Motor neuron (in vitro differentiated cells): ENCODE results near the gene SLC38A1. TPM values are rescaled to one million over a fixed set of nuclear protein-coding genes. Genes with fewer than 3 reads are reported as not detected.

Experiments used
- ATAC-seq, 8 experiments: fragments of 200-7000 bp; cut with Tn5 transposase; replicated peaks in 6 of 8; 2 replicates each; pipeline ENCODE4 v1.8.0; 2021; ENCODE audit warnings: mild to moderate bottlenecking in 8 of 8, moderate library complexity in 8 of 8
- H3K27ac ChIP-seq, 2 donors: fragments of 250-450 bp; sonication (Bioruptor Pico); 2 replicates each; pipeline ENCODE4 v1.9.0; 2021; ENCODE audit warnings: antibody characterized with exemption in 2 of 2, mild to moderate bottlenecking in 2 of 2, moderate library complexity in 1 of 2
- H3K4me1 ChIP-seq, 2 donors: fragments of 250-450 bp; sonication (Bioruptor Pico); replicated peaks in 1 of 2; 2 replicates each; pipeline ENCODE4 v1.6.1; 2021; ENCODE audit warnings: antibody characterized with exemption in 2 of 2, mild to moderate bottlenecking in 2 of 2, moderate library complexity in 1 of 2
- H3K4me3 ChIP-seq, 5 donors: fragments of 250-450 bp; sonication (Bioruptor Pico); 2 replicates each; pipeline ENCODE4 v1.9.0; 2021; ENCODE audit warnings: antibody characterized with exemption in 5 of 5, mild to moderate bottlenecking in 5 of 5, moderate library complexity in 4 of 5
- WGBS, 10 experiments: fragments of 450-650 bp; shearing (Covaris generic); methylation state at CpG; one replicate each; pipeline ENCODE4 v1.0.0; 2022; 5-methylcytosine and 5-hydroxymethylcytosine counted together
- in situ Hi-C, 9 experiments: fragments of 400-800 bp; cut with MboI; loops; one replicate each; pipeline ENCODE4 v1.15.0; 2021; ENCODE audit warnings: low sequenced_read_pairs in 9 of 9, low pct_unique_long_range_greater_than_20kb in 2 of 9; ENCODE audit not compliant: unreplicated experiment in 9 of 9
- total RNA-seq, 8 experiments: library from RNA; unstranded; fragments of 300-600 nt; gene quantifications; 2 replicates each; pipeline versions ENCODE4 v1.2.3 to v1.2.4, GENCODE V29; 2022

The SLC38A1 gene
- total RNA-seq, 8 experiments from 2014 or later = 49.9 to 126 (median 83.0) TPM

DNA sequence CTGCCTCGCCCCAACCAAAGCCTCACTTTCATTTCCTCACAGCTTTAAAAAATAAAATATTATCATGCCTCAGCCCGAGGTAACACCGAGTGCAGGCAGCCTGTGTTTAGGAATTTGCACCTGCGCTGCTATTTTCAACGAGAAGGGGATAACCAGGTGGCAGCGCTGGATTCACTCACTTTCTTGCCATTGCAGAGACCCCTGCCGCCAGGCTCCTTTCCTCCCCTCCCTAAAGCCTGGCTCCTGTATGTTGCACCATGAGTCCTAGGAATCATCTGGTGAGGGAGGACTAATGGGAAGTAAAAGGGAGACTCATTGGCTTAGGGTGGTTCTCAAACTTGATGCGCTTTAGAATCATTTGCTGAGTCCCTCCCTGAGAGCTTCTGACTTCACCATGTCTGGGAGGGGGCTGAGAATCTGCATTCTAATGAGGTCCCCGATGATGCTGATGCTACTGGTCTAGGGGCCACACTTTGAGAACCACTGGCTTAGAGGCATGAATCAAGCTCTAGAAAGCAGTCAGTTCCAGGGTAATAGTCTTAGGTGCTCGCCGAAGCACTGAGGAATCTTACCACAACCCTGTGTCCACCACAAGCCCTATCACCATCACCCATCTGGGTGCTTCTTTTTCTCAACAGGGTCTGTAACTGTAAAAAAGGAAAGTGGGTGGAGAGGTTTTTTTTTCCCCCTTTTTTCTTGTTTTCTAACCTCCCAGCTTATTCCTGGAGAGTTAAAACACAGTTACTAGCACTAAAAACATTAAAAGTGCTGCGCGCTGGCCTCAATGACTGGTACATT lies 83.8 kb downstream of the SLC38A1 start:
- H3K4me1 ChIP-seq = no peaks in the 10 kb centered on the region
- 80 to 100% (median 94%) methylated on average over 2 to 12 of the region's 13 CpGs; no CpG with 5 or more reads in 2 of the 10 experiments for WGBS, 10 experiments
- H3K27ac ChIP-seq = no peak overlapping the region
- in situ Hi-C loops = no loop called here
- no peak overlapping the region for H3K4me3 ChIP-seq
- ATAC-seq = peak in 2 of 8 experiments; percentile 9 to 10

- no peak overlapping the region for H3K4me3 ChIP-seq
- ATAC-seq = peak in 1 of 8 experiments; percentile 37
- 13 to 95% (median 84%) methylated on average over 1 to 2 of the region's 2 CpGs; no CpG with 5 or more reads in 2 of the 10 experiments for WGBS, 10 experiments
- in situ Hi-C loops = no loop called here
- no peak overlapping the region for H3K27ac ChIP-seq
- no peaks in the 10 kb centered on the region for H3K4me1 ChIP-seq
Observed at GRCh38 chr12:46183112-46183511, 85.7 kb downstream of the SLC38A1 start.

GRCh38 chr12:46181465-46181864 lies 87.4 kb downstream of the SLC38A1 start:
- Histone ChIP-seq H3K27ac (no peak overlapping the region), H3K4me3 (no peak overlapping the region), H3K4me1 (no peaks in the 10 kb centered on the region)
- in situ Hi-C loops = no loop called here
- ATAC-seq = no peak
- WGBS, 10 experiments = 83 to 100% (median 100%) methylated on average over 1 of the region's 1 CpG; no CpG with 5 or more reads in 7 of the 10 experiments

DNA sequence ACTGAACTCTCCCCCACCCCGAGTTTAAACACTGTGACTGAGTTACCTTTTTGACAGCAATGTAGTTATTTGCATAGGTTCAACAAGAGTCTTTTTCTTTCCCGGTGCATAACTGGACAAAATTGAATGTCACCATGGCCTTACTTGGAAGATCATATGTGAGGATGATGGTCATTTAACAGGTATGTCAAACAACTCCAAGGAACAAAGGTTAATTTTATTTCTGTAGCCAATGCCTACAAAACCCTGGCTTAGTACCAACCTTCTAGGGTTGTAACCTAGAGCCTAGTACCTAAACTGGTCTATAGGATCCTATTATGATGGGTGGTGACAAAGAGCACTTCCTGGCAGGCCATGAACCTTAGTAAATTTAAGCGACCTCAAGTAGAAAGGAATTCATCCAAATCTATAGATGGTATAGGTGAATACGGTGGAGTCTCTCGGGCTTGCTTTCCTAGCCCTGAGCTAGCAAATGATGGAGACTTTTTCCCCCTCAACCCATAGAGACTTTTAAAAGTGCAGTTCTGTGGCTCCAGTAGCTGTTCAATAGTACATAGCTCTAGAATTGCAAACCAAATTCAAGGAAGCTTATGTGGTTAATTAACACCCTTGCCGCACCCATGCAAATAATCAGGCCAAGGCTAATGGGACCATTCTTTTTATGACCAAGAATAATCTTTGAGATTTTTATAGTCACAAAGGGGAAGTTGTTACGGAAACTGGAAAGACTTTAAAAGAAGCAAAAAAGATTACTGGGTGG lies 89.0 kb downstream of the SLC38A1 start:
- peak in 3 of 8 experiments; percentile 59 to 75 (median 64) for ATAC-seq
- in situ Hi-C loops = no loop called here
- H3K4me1 ChIP-seq = no peaks in the 10 kb centered on the region
- H3K4me3 ChIP-seq = no peak overlapping the region
- 0 to 95% (median 88%) methylated on average over 1 to 7 of the region's 7 CpGs for WGBS, 10 experiments
- no peak overlapping the region for H3K27ac ChIP-seq

- ATAC-seq = no peak
- in situ Hi-C loops = no loop called here
- Histone ChIP-seq H3K4me3 (no peak overlapping the region), H3K27ac (no peak overlapping the region), H3K4me1 (no peaks in the 10 kb centered on the region)
- WGBS, 10 experiments = 20 to 86% (median 80%) methylated on average over 1 to 3 of the region's 5 CpGs
Observed at GRCh38 chr12:46177837-46178608, 90.8 kb downstream of the SLC38A1 start.

DNA sequence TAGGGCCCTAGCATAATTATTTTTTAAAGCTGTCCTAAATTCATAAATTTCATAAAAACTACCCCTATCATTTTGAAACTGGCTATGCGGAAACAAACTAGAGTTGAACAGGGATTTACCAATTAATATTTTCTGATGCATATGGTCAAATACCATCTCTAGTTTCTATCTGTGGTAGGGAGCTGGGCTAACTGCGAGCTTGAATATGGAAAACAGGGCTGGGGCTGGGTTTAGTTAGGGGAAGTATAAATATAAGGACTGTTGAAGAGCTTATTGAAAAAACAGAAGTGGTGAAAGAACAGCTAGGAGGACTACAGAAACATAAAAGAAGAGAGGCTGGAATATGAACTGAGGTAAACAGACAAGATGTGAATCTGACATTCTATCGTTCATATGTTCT lies 91.8 kb downstream of the SLC38A1 start:
- in situ Hi-C loops = no loop called here
- no peaks in the 10 kb centered on the region for H3K4me1 ChIP-seq

GRCh38 chr12:46174919-46175318 lies 93.9 kb downstream of the SLC38A1 start:
- no peak overlapping the region for H3K27ac ChIP-seq
- in situ Hi-C loops = loop anchor here in 2 of 9 experiments (25.0 kb wide), 1 partner anchor 487 kb away; no protein-coding TSS in a partner anchor
- no peak overlapping the region for H3K4me3 ChIP-seq
- 67 to 92% (median 81%) methylated on average over 1 to 7 of the region's 8 CpGs for WGBS, 10 experiments
- no peaks in the 10 kb centered on the region for H3K4me1 ChIP-seq
- ATAC-seq = no peak

More for the DNA sequence above, 91.8 kb downstream of the SLC38A1 start:
- peak in 3 of 8 experiments; percentile 18 to 77 (median 72) for ATAC-seq
- 33 to 100% (median 71%) methylated on average over 2 to 3 of the region's 3 CpGs; no CpG with 5 or more reads in 1 of the 10 experiments for WGBS, 10 experiments
- no peak overlapping the region for H3K4me3 ChIP-seq
- no peak overlapping the region for H3K27ac ChIP-seq

- no peaks in the 10 kb centered on the region for H3K4me1 ChIP-seq
- ATAC-seq = no peak
- in situ Hi-C loops = loop anchor here in 2 of 9 experiments (25.0 kb wide), 1 partner anchor 488 kb away; no protein-coding TSS in a partner anchor
- 58 to 100% (median 75%) methylated on average over 1 to 10 of the region's 12 CpGs for WGBS, 10 experiments
- no peak overlapping the region for H3K27ac ChIP-seq
- no peak overlapping the region for H3K4me3 ChIP-seq
Observed at GRCh38 chr12:46174061-46174662, 94.7 kb downstream of the SLC38A1 start.

GRCh38 chr12:46168426-46168825 lies 100.4 kb downstream of the SLC38A1 start:
- Histone ChIP-seq H3K4me3 (no peak overlapping the region), H3K4me1 (no peaks in the 10 kb centered on the region), H3K27ac (no peak overlapping the region)
- in situ Hi-C loops = loop anchor here in 2 of 9 experiments (25.0 kb wide), 1 partner anchor 494 kb away; no protein-coding TSS in a partner anchor
- no peak for ATAC-seq

DNA sequence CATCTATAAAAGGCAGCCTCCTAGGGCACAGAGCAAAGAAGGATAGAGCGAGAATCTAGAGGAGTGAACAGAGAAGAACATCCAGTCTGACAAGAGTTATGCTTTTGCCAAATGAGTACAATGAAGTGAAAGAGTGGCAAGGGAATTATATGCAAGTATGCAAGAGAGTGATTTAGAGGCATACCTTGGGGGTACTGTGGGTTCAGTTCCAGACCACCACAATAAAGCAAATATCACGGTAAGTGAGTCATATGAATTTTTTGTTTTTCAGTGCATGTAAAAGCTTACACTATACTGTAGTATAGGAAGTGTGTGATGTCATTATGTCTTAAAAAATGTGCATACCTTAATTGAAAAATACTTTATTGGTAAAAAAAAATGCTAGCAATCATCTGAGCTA lies 101.4 kb downstream of the SLC38A1 start:
- Histone ChIP-seq H3K27ac (no peak overlapping the region), H3K4me3 (no peak overlapping the region), H3K4me1 (no peaks in the 10 kb centered on the region)
- 43 to 100% (median 84%) methylated on average over 1 to 2 of the region's 2 CpGs; no CpG with 5 or more reads in 2 of the 10 experiments for WGBS, 10 experiments
- in situ Hi-C loops = loop anchor here in 2 of 9 experiments (25.0 kb wide), 1 partner anchor 495 kb away; no protein-coding TSS in a partner anchor
- no peak for ATAC-seq

GRCh38 chr12:46165191-46165590 lies 103.7 kb downstream of the SLC38A1 start:
- WGBS, 10 experiments = 85 to 100% (median 95%) methylated on average over 1 to 5 of the region's 5 CpGs; no CpG with 5 or more reads in 3 of the 10 experiments

GRCh38 chr12:46164186-46164761 lies 104.6 kb downstream of the SLC38A1 start:
- WGBS, 10 experiments = 19 to 100% (median 76%) methylated on average over 1 to 3 of the region's 3 CpGs; no CpG with 5 or more reads in 2 of the 10 experiments
- ATAC-seq = peak in 3 of 8 experiments; percentile 37 to 85 (median 72)

More at GRCh38 chr12:46165191-46165590, 103.7 kb downstream of the SLC38A1 start:
- in situ Hi-C loops = loop anchor here in 2 of 9 experiments (25.0 kb wide), 1 partner anchor 497 kb away; no protein-coding TSS in a partner anchor
- no peak overlapping the region for H3K27ac ChIP-seq
- H3K4me3 ChIP-seq = no peak overlapping the region
- H3K4me1 ChIP-seq = no peaks in the 10 kb centered on the region
- ATAC-seq = no peak

More at GRCh38 chr12:46164186-46164761, 104.6 kb downstream of the SLC38A1 start:
- Histone ChIP-seq H3K4me1 (no peaks in the 10 kb centered on the region), H3K27ac (no peak overlapping the region), H3K4me3 (no peak overlapping the region)
- in situ Hi-C loops = loop anchor here in 2 of 9 experiments (25.0 kb wide), 1 partner anchor 498 kb away; no protein-coding TSS in a partner anchor
